PC-3 (cell line): ENCODE results near the gene PTGES2.

Experiments used
- EZH2phosphoT487 ChIP-seq: fragments of 300-600 bp; sonication (generic); IDR thresholded peaks from 2 replicates; pipeline ENCODE4 v1.6.1; 2018; ENCODE audit warnings: mild to moderate bottlenecking, antibody characterized with exemption, low read length, borderline replicate concordance
- TF ChIP-seq, protein P1 (sequence below): fragments of 300-600 bp; sonication (generic); conservative IDR thresholded peaks from 2 replicates; pipeline ENCODE4 v1.5.1; 2017; ENCODE audit warnings: antibody characterized with exemption, low read depth, mild to moderate bottlenecking, low read length

DNA sequence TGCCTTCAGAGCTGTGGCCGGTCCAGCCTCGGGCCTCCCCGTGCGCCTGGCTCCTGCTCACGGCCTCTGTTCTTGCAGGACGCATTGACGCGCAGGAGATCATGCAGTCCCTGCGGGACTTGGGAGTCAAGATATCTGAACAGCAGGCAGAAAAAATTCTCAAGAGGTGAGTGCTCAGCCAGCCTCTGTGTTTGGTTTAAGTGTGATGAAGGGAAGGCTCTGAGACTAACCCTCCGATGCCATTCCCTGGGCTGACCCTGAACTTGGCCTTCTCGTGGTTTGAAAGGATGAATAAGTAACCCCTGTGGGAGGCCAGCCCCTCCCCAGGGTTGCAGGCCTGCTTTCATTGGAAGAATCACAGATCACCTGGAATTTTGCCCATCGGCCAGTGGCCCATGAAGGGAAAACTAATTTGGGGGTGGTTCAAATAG, 26.3 kb downstream of the PTGES2 start:
- TF ChIP-seq, protein P1, sequence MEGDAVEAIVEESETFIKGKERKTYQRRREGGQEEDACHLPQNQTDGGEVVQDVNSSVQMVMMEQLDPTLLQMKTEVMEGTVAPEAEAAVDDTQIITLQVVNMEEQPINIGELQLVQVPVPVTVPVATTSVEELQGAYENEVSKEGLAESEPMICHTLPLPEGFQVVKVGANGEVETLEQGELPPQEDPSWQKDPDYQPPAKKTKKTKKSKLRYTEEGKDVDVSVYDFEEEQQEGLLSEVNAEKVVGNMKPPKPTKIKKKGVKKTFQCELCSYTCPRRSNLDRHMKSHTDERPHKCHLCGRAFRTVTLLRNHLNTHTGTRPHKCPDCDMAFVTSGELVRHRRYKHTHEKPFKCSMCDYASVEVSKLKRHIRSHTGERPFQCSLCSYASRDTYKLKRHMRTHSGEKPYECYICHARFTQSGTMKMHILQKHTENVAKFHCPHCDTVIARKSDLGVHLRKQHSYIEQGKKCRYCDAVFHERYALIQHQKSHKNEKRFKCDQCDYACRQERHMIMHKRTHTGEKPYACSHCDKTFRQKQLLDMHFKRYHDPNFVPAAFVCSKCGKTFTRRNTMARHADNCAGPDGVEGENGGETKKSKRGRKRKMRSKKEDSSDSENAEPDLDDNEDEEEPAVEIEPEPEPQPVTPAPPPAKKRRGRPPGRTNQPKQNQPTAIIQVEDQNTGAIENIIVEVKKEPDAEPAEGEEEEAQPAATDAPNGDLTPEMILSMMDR, result no peak
- TF ChIP-seq EZH2phosphoT487, result no peak
